A549 (cell line): ENCODE results near the gene EIF5AL1. TPM values are rescaled to one million over a fixed set of nuclear protein-coding genes. Genes with fewer than 3 reads are reported as not detected.
"Not testable (repeated sequence)": the region's sequence is repeated elsewhere in the genome, so short reads cannot be mapped to it uniquely, and the experiment has no call there.

Experiments used
- ATAC-seq, 2 experiments: fragments of 200-7000 bp in 1 of 2; fragments of >200 bp in 1 of 2; cut with Nextera tagmentation in 1 of 2; cut with Tn5 transposase in 1 of 2; 3 replicates each; pipeline versions ENCODE4 v1.8.0 to v1.9.1; 2018 to 2020; ENCODE audit warnings: mild to moderate bottlenecking in 1 of 2, moderate library complexity in 1 of 2
- CTCF ChIA-PET: fragments of 300-600 bp; sonication (Branson Sonifier 250); formaldehyde crosslinking; extraction: SDS; loops from one replicate; lab custom pipeline; 2021; ENCODE audit warnings: antibody characterized with exemption, inconsistent platforms; lab: Yijun Ruan, JAX
- POLR2A ChIA-PET: fragments of 350-600 bp; formaldehyde crosslinking; extraction: SDS; loops from one replicate; lab custom pipeline; 2021; ENCODE audit warnings: antibody characterized with exemption, inconsistent platforms; lab: Yijun Ruan, JAX
- DNase-seq, 2 experiments: peaks; one replicate each; pipeline versions ENCODE4 v3.0.0 to v3.0.0-alpha.2; 2011 to 2016; ENCODE audit warnings: low read depth in 1 of 2, low spot score in 1 of 2
- FAIRE-seq: peaks from 2 replicates; lab custom pipeline; 2011; peaks lifted over from hg19 to GRCh38; lab: Jason Lieb, UNC
- H3K27ac ChIP-seq, 2 experiments: fragments of >200 bp; sonication (Bioruptor Twin); formaldehyde crosslinking; 3 replicates each; pipeline ENCODE4 v1.5.1; 2016 to 2017
- H3K4me1 ChIP-seq: fragments of >200 bp; sonication (Bioruptor Twin); formaldehyde crosslinking; 3 replicates; pipeline ENCODE4 v1.6.1; 2016
- H3K4me2 ChIP-seq: fragments of >200 bp; sonication (Bioruptor Twin); formaldehyde crosslinking; 3 replicates; pipeline ENCODE4 v1.6.1; 2016
- H3K4me3 ChIP-seq: fragments of >200 bp; sonication (Bioruptor Twin); formaldehyde crosslinking; 3 replicates; pipeline ENCODE4 v1.5.1; 2016
- H3K9me3 ChIP-seq: fragments of >200 bp; sonication (Bioruptor Twin); formaldehyde crosslinking; 3 replicates; pipeline ENCODE4 v1.6.1; 2016
- EHF ChIP-seq: fragments of 250-450 bp; sonication (Bioruptor Pico); IDR thresholded peaks from 2 replicates; pipeline ENCODE4 v1.5.0; 2020; ENCODE audit warnings: mild to moderate bottlenecking
- EHMT2 ChIP-seq: fragments of 200-600 bp; sonication (generic); IDR thresholded peaks from 2 replicates; pipeline ENCODE4 v1.6.1; 2016; ENCODE audit warnings: antibody characterized with exemption, low read depth, mild to moderate bottlenecking, moderate library complexity
- ELK1 ChIP-seq: fragments of 150-350 bp; IDR thresholded peaks from 2 replicates; pipeline ENCODE4 v1.6.1; 2014; ENCODE audit warnings: low read depth, mild to moderate bottlenecking, low read length
- EP300 ChIP-seq, 2 experiments: fragments of >200 bp; sonication (Bioruptor Twin); formaldehyde crosslinking; IDR thresholded peaks; 2 replicates in 1 of 2; 3 replicates in 1 of 2; pipeline ENCODE4 v1.6.1; 2016 to 2017
- FOSB ChIP-seq: fragments of 250-450 bp; sonication (Bioruptor Pico); IDR thresholded peaks from 2 replicates; pipeline ENCODE4 v1.5.0; 2020; ENCODE audit warnings: mild to moderate bottlenecking, moderate library complexity
- FOSL2 ChIP-seq, 2 experiments: fragments of 450-650 bp in 1 of 2; fragments of >200 bp in 1 of 2; sonication (Bioruptor Twin) in 1 of 2; formaldehyde crosslinking; IDR thresholded peaks; 2 replicates each; pipeline versions ENCODE4 v1.5.0 to v1.6.1; 2016 to 2020; ENCODE audit warnings: mild to moderate bottlenecking in 1 of 2, moderate library complexity in 1 of 2
- FOXS1 ChIP-seq: fragments of 250-450 bp; sonication (Bioruptor Pico); IDR thresholded peaks from 2 replicates; pipeline ENCODE4 v1.5.0; 2020; ENCODE audit warnings: mild to moderate bottlenecking, moderate library complexity
- GATA3 ChIP-seq: IDR thresholded peaks from 2 replicates; pipeline ENCODE4 v1.6.1; 2012; ENCODE audit warnings: borderline replicate concordance
- HDAC2 ChIP-seq: fragments of 200-600 bp; sonication (generic); IDR thresholded peaks from 2 replicates; pipeline ENCODE4 v1.6.1; 2016
- HOXB13 ChIP-seq: fragments of 250-450 bp; sonication (Bioruptor Pico); IDR thresholded peaks from 2 replicates; pipeline ENCODE4 v1.5.0; 2020; ENCODE audit warnings: low read depth, mild to moderate bottlenecking, moderate library complexity
- HOXB5 ChIP-seq: fragments of 250-450 bp; sonication (Bioruptor Pico); IDR thresholded peaks from 2 replicates; pipeline ENCODE4 v1.5.0; 2020; ENCODE audit warnings: mild to moderate bottlenecking, moderate library complexity
- JUN ChIP-seq, 2 experiments: fragments of >200 bp; sonication (Bioruptor Twin); formaldehyde crosslinking; IDR thresholded peaks; 2 replicates in 1 of 2; 3 replicates in 1 of 2; pipeline ENCODE4 v1.6.1; 2016 to 2017
- KDM1A ChIP-seq: fragments of 200-600 bp; sonication (generic); IDR thresholded peaks from 2 replicates; pipeline ENCODE4 v1.6.1; 2016; ENCODE audit warnings: low read depth, mild to moderate bottlenecking
- MAFK ChIP-seq: fragments of 450-650 bp; IDR thresholded peaks from 2 replicates; pipeline ENCODE4 v1.6.1; 2014; ENCODE audit not compliant: partially characterized antibody
- NPAS2 ChIP-seq: fragments of 250-450 bp; sonication (Bioruptor Pico); IDR thresholded peaks from 2 replicates; pipeline ENCODE4 v1.8.0; 2022; ENCODE audit warnings: mild to moderate bottlenecking, moderate library complexity, borderline replicate concordance
- PHF8 ChIP-seq: fragments of 200-600 bp; sonication (generic); IDR thresholded peaks from 2 replicates; pipeline ENCODE4 v1.6.1; 2016; ENCODE audit warnings: low read depth, mild to moderate bottlenecking, antibody characterized with exemption, moderate library complexity, borderline replicate concordance
- RARB ChIP-seq: fragments of 250-450 bp; sonication (Bioruptor Pico); IDR thresholded peaks from 2 replicates; pipeline ENCODE4 v1.8.0; 2021; ENCODE audit warnings: mild to moderate bottlenecking, moderate library complexity
- REST ChIP-seq: fragments of 200-600 bp; sonication (generic); IDR thresholded peaks from 2 replicates; pipeline ENCODE4 v1.6.1; 2016; ENCODE audit warnings: antibody characterized with exemption, mild to moderate bottlenecking, moderate library complexity
- SREBF2 ChIP-seq: fragments of 450-650 bp; IDR thresholded peaks from 2 replicates; pipeline ENCODE4 v1.6.1; 2014; ENCODE audit warnings: mild to moderate bottlenecking, moderate library complexity
- TP53 ChIP-seq: fragments of 250-450 bp; sonication (Bioruptor Pico); IDR thresholded peaks from 2 replicates; pipeline ENCODE4 v1.5.0; 2021; ENCODE audit warnings: mild to moderate bottlenecking, moderate library complexity
- ZC3H11A ChIP-seq: fragments of 450-650 bp; IDR thresholded peaks from 2 replicates; pipeline ENCODE4 v1.6.1; 2014; ENCODE audit warnings: antibody characterized with exemption, mild to moderate bottlenecking
- WGBS: methylation state at CpG from one replicate; pipeline ENCODE4 v1.1.6; 2017; ENCODE audit errors: missing lambda C conversion rate; 5-methylcytosine and 5-hydroxymethylcytosine counted together
- polyA minus RNA-seq: library from RNA; depleted of rRNA, polyadenylated mRNA; stranded (reverse); fragments of >200 nt; gene quantifications from 2 replicates; pipeline ENCODE4 v1.2.3, GENCODE V29; 2011; rRNA and poly(A)+ RNA removed
- polyA plus RNA-seq, 4 experiments: library from polyadenylated mRNA; depleted of rRNA in 3 of 4; stranded (reverse); fragments of >200 nt; fragmentation: RNase III in 1 of 4; extraction: RNeasy Plus Mini Kit Qiagen cat#74134 plus additional on column Dnase treatment in 1 of 4; gene quantifications; 2 replicates in 3 of 4; 3 replicates in 1 of 4; pipeline ENCODE4 v1.2.3, GENCODE V29; 2011 to 2017
- TF ChIP-seq, protein P1 (sequence below): fragments of >200 bp; sonication (Bioruptor Twin); formaldehyde crosslinking; IDR thresholded peaks from 3 replicates; pipeline ENCODE4 v1.6.1; 2016
- TF ChIP-seq, protein P2 (sequence below): IDR thresholded peaks from 2 replicates; pipeline ENCODE4 v1.6.1; 2012
- TF ChIP-seq, protein P3 (sequence below): fragments of 250-450 bp; sonication (Bioruptor Pico); IDR thresholded peaks from 2 replicates; pipeline ENCODE4 v1.5.0; 2021; ENCODE audit warnings: mild to moderate bottlenecking, moderate library complexity, borderline replicate concordance

The EIF5AL1 gene
- polyA plus RNA-seq (2011; rRNA removed) (1.7 and 2.7 TPM in 2 replicates), polyA plus RNA-seq (2017; fragmentation: RNase III; extraction: RNeasy Plus Mini Kit Qiagen cat#74134 plus additional on column Dnase treatment) (1.5 to 5.7 TPM (median 4.1 TPM) in 3 replicates), polyA minus RNA-seq (0.87 and 1.3 TPM in 2 replicates)
- 0.66 TPM in 2 replicates for polyA plus RNA-seq (2012; cell fraction: cytosol; rRNA removed)
- polyA plus RNA-seq (2012; cell fraction: nucleus; rRNA removed) = 1.2 and 1.4 TPM in 2 replicates

GRCh38 chr10:79511891-79512583 is at the start of gene EIF5AL1:
TSS of gene EIF5AL1 (plus strand) at chr10:79512533. CDS start at chr10:79512650, 117 bp downstream.
- H3K4me3 ChIP-seq, H3K4me1 ChIP-seq, FAIRE-seq, ATAC-seq, H3K4me2 ChIP-seq, H3K27ac ChIP-seq, DNase-seq, H3K9me3 ChIP-seq, CTCF ChIA-PET, POLR2A ChIA-PET: not testable (repeated sequence)
- 75% methylated on average over 16 of the region's 17 CpGs for WGBS

DNA sequence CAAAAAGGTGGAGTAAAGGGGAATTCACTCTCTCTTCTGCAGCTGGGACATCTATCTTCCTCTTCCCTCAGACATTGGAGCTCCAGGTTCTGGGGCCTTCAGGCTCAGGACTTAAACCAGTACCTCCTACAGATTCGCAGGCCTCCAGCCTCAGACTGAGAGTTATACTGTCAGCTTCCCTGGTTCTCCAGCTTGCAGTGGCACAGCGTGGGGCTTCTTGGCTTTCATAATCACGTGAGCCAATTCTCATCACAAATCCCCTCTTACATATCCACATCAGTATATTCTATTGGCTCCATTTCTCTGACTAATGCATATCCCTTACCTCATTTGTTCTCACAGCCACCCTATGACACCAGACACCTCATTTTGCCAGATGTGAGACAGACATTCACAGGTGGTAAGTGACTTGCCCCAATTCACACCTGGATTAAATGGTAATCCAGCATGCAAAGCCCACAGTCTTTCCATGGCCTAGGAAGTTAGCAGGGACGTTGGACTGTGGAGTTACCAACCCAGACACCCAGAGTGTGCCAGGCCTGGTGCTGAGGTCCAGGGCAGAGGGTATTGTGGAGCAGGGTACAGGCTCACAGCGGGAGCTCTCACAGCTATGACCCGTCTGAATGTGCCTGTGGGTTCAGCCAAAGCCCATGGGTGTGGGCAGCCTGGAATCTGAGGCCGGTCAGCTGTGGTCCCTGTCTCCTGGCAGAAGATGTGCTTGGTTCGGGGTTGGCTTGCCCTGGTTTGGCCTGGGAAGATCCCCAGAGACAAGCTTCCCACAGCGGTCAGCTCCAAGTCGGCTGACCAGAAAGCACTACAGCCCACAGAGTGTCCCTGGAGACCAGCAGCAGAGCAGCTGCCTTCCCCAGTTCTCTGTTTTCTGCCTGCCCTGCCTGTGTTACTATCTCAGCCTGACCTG is 48.5 kb upstream of the EIF5AL1 start:
- no peak for ATAC-seq
- CTCF ChIA-PET = interaction anchor here (0.8 to 2.0 kb wide), 5 partner anchors 8 to 171 kb away, joined by 3 to 5 read pairs (median 3); no protein-coding TSS in a partner anchor
- POLR2A ChIA-PET = no interaction called here

DNA sequence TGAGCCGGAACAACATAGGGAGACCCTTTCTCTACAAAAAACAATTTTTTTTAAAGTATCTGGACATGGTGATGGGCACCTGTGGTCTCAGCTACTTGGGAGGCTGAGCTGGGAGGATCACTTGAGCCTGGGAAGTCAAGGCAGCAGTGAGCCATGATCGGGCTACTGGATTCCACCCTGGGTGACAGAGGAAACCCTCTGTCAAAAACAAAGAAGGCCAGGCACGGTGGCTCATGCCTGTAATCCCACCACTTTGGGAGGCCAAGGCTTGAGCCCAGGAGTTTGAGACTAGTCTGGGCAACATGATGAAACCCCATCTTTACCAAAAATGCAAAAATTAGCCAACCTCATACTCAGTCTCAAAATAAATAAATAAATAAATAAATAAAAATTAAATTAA is 47.0 kb upstream of the EIF5AL1 start:
- FAIRE-seq (no peak), DNase-seq (no peak), ATAC-seq (no peak)
- ChIA-PET CTCF (interaction anchor here (1.0 kb wide), 1 partner anchor 11 kb away, joined by 3 read pairs; no protein-coding TSS in a partner anchor), POLR2A (no interaction called here)
- Histone ChIP-seq H3K9me3 (no peaks in the 10 kb centered on the region), H3K4me3 (no peak overlapping the region), H3K4me2 (no peak overlapping the region), H3K4me1 (no peaks in the 10 kb centered on the region), H3K27ac (no peak overlapping the region)
- WGBS = 88% methylated on average over 3 of the region's 3 CpGs
- TF ChIP-seq EHF (CRISPR knock-in tag) (no peak), EP300 (IDR thresholded peaks at IDR 0.05) (no peak), KDM1A (no peak), REST (no peak), ELK1 (no peak), GATA3 (no peak), PHF8 (no peak)

More for the DNA sequence above, 48.5 kb upstream of the EIF5AL1 start:
- DNase-seq = no peak
- TF ChIP-seq FOSL2 (IDR thresholded peaks at IDR 0.05) (no peak), FOSL2 (CRISPR knock-in tag; IDR thresholded peaks at IDR 0.05) (no peak), RARB (CRISPR knock-in tag) (no peak), JUN (IDR thresholded peaks at IDR 0.05) (no peak), HOXB5 (CRISPR knock-in tag) (no peak), TP53 (no peak), HOXB13 (no peak), EHMT2 (no peak), ZC3H11A (no peak), NPAS2 (CRISPR knock-in tag) (no peak), SREBF2 (no peak), HDAC2 (no peak), ELK1 (no peak), FOSB (CRISPR knock-in tag) (no peak), MAFK (no peak), FOXS1 (no peak)
- TF ChIP-seq, protein P1, sequence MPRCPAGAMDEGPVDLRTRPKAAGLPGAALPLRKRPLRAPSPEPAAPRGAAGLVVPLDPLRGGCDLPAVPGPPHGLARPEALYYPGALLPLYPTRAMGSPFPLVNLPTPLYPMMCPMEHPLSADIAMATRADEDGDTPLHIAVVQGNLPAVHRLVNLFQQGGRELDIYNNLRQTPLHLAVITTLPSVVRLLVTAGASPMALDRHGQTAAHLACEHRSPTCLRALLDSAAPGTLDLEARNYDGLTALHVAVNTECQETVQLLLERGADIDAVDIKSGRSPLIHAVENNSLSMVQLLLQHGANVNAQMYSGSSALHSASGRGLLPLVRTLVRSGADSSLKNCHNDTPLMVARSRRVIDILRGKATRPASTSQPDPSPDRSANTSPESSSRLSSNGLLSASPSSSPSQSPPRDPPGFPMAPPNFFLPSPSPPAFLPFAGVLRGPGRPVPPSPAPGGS = no peak
- TF ChIP-seq, protein P2, sequence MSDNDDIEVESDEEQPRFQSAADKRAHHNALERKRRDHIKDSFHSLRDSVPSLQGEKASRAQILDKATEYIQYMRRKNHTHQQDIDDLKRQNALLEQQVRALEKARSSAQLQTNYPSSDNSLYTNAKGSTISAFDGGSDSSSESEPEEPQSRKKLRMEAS = no peak
- TF ChIP-seq, protein P3, sequence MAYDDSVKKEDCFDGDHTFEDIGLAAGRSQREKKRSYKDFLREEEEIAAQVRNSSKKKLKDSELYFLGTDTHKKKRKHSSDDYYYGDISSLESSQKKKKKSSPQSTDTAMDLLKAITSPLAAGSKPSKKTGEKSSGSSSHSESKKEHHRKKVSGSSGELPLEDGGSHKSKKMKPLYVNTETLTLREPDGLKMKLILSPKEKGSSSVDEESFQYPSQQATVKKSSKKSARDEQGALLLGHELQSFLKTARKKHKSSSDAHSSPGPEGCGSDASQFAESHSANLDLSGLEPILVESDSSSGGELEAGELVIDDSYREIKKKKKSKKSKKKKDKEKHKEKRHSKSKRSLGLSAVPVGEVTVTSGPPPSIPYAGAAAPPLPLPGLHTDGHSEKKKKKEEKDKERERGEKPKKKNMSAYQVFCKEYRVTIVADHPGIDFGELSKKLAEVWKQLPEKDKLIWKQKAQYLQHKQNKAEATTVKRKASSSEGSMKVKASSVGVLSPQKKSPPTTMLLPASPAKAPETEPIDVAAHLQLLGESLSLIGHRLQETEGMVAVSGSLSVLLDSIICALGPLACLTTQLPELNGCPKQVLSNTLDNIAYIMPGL (CRISPR knock-in tag) = no peak
- Histone ChIP-seq H3K4me2 (no peak overlapping the region), H3K9me3 (no peaks in the 10 kb centered on the region), H3K27ac (no peak overlapping the region), H3K4me3 (no peak overlapping the region), H3K4me1 (no peaks in the 10 kb centered on the region)
- 66% methylated on average over 10 of the region's 10 CpGs for WGBS
- FAIRE-seq = no peak
